Neural cell (in vitro differentiated cells): Measurements from ENCODE around the gene SIGLEC6.
A peak's percentile ranks its signal among the peaks of the same experiment; 100 is the strongest.

Experiments
- EP300 ChIP-seq: fragments of 450-650 bp; conservative IDR thresholded peaks from 2 replicates; pipeline ENCODE4 v1.6.1; 2014; ENCODE audit warnings: antibody characterized with exemption, mild to moderate bottlenecking, moderate library complexity; ENCODE audit not compliant: poor library complexity, severe bottlenecking
- EZH2 ChIP-seq: fragments of 200-600, 300-800 bp; shearing (Covaris generic), sonication (generic); IDR thresholded peaks from 2 replicates; pipeline ENCODE4 v1.6.1; 2014; ENCODE audit warnings: antibody characterized with exemption, low read length, borderline replicate concordance, mild to moderate bottlenecking; ENCODE audit not compliant: insufficient read depth, poor library complexity, severe bottlenecking
- POLR2AphosphoS5 ChIP-seq: IDR thresholded peaks from 2 replicates; pipeline ENCODE4 v1.6.1; 2012
- RAD21 ChIP-seq: fragments of 450-650 bp; conservative IDR thresholded peaks from 2 replicates; pipeline ENCODE4 v1.6.1; 2014; ENCODE audit warnings: antibody characterized with exemption, mild to moderate bottlenecking, moderate library complexity
- SMC3 ChIP-seq: fragments of 450-650 bp; conservative IDR thresholded peaks from 2 replicates; pipeline ENCODE4 v1.6.1; 2014; ENCODE audit warnings: antibody characterized with exemption, mild to moderate bottlenecking, moderate library complexity; ENCODE audit not compliant: poor library complexity
- TF ChIP-seq, protein P1 (sequence below): fragments of 450-650 bp; IDR thresholded peaks from 2 replicates; pipeline ENCODE4 v1.5.1; 2014; ENCODE audit warnings: antibody characterized with exemption, mild to moderate bottlenecking, moderate library complexity; ENCODE audit not compliant: poor library complexity, severe bottlenecking
- TF ChIP-seq, protein P2 (sequence below): IDR thresholded peaks from 2 replicates; pipeline ENCODE4 v1.6.1; 2012; ENCODE audit warnings: borderline replicate concordance

DNA sequence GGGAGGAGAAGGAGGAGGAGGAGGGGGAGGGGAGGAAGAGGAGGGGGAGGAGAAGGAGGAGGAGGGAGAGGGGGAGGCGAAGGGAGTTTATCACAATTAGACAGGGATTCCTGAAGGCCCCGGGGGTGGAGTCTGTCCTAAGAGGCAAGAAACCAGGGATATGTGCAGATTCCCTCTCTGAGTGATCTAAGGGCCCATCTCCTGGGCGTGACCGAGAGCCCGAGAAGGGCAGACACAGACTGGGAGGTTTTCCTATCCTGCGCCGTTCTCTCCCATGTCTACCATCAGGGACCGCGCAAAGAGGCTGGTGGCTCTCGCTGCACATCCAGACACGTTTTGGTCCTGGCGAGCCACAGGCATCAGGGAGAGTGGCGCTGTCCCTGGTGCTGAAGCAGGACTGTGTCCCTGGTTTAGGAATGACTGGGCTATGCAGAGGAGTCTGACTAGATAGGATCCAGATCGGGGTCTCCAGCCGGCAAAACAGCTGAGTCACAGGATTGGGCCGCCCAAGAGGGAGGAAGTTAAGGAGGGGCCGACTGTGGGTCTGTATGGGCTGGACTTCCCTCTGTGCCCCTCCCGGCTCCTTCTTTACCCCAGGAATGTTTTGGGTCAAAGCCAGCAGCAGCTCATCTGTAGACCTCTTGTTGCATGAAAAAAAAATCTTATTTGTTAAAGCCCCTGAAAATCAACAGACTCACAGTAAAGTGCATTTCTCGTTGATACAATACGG lies 21.7 kb upstream of the SIGLEC6 start:
- TF ChIP-seq, protein P1, sequence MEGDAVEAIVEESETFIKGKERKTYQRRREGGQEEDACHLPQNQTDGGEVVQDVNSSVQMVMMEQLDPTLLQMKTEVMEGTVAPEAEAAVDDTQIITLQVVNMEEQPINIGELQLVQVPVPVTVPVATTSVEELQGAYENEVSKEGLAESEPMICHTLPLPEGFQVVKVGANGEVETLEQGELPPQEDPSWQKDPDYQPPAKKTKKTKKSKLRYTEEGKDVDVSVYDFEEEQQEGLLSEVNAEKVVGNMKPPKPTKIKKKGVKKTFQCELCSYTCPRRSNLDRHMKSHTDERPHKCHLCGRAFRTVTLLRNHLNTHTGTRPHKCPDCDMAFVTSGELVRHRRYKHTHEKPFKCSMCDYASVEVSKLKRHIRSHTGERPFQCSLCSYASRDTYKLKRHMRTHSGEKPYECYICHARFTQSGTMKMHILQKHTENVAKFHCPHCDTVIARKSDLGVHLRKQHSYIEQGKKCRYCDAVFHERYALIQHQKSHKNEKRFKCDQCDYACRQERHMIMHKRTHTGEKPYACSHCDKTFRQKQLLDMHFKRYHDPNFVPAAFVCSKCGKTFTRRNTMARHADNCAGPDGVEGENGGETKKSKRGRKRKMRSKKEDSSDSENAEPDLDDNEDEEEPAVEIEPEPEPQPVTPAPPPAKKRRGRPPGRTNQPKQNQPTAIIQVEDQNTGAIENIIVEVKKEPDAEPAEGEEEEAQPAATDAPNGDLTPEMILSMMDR: no peak
- no peak for TF ChIP-seq POLR2AphosphoS5
- TF ChIP-seq, protein P2, sequence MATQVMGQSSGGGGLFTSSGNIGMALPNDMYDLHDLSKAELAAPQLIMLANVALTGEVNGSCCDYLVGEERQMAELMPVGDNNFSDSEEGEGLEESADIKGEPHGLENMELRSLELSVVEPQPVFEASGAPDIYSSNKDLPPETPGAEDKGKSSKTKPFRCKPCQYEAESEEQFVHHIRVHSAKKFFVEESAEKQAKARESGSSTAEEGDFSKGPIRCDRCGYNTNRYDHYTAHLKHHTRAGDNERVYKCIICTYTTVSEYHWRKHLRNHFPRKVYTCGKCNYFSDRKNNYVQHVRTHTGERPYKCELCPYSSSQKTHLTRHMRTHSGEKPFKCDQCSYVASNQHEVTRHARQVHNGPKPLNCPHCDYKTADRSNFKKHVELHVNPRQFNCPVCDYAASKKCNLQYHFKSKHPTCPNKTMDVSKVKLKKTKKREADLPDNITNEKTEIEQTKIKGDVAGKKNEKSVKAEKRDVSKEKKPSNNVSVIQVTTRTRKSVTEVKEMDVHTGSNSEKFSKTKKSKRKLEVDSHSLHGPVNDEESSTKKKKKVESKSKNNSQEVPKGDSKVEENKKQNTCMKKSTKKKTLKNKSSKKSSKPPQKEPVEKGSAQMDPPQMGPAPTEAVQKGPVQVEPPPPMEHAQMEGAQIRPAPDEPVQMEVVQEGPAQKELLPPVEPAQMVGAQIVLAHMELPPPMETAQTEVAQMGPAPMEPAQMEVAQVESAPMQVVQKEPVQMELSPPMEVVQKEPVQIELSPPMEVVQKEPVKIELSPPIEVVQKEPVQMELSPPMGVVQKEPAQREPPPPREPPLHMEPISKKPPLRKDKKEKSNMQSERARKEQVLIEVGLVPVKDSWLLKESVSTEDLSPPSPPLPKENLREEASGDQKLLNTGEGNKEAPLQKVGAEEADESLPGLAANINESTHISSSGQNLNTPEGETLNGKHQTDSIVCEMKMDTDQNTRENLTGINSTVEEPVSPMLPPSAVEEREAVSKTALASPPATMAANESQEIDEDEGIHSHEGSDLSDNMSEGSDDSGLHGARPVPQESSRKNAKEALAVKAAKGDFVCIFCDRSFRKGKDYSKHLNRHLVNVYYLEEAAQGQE: peak; percentile 83
- no peak for TF ChIP-seq EZH2
- no peak for TF ChIP-seq EP300
- no peak for TF ChIP-seq RAD21
- no peak for TF ChIP-seq SMC3
